MCF 10A (cell line): ENCODE data around the gene SNTA1. TPM values are rescaled to one million over a fixed set of nuclear protein-coding genes. Genes with fewer than 3 reads are reported as not detected.

ENCODE experiments used
- BruUV-seq: library from RNA; stranded (reverse); fragments of 400-500 nt; replicated peaks from 2 replicates; lab custom pipeline; 2021; lab: Mats Ljungman, UMichigan
- CTCF ChIA-PET: fragments of 300-600 bp; sonication (Branson Sonifier 250); formaldehyde crosslinking; extraction: SDS; loops from one replicate; lab custom pipeline; 2021; ENCODE audit warnings: antibody characterized with exemption, inconsistent platforms; lab: Yijun Ruan, JAX
- POLR2A ChIA-PET: fragments of 300-600, 350-650 bp; sonication (Branson Sonifier 250); formaldehyde crosslinking; extraction: SDS; loops from one replicate; lab custom pipeline; 2020; ENCODE audit warnings: antibody characterized with exemption, inconsistent platforms; lab: Yijun Ruan, JAX
- DNase-seq: peaks from one replicate; pipeline ENCODE4 v3.0.0-alpha.2; 2018; ENCODE audit not compliant: unreplicated experiment
- H3K27ac Mint-ChIP-seq: one replicate; pipeline ENCODE4 v1.8.0; 2022; ENCODE audit warnings: mild to moderate bottlenecking, low read depth, mixed read lengths; ENCODE audit not compliant: unreplicated experiment
- H3K27me3 Mint-ChIP-seq: one replicate; pipeline ENCODE4 v1.8.0; 2022; ENCODE audit warnings: mixed read lengths; ENCODE audit not compliant: insufficient read depth, unreplicated experiment
- H3K36me3 Mint-ChIP-seq: one replicate; pipeline ENCODE4 v1.8.0; 2022; ENCODE audit warnings: mild to moderate bottlenecking, moderate library complexity, mixed read lengths; ENCODE audit not compliant: insufficient read depth, unreplicated experiment
- H3K4me1 Mint-ChIP-seq: one replicate; pipeline ENCODE4 v1.8.0; 2022; ENCODE audit warnings: mixed read lengths; ENCODE audit not compliant: insufficient read depth, unreplicated experiment
- H3K4me3 Mint-ChIP-seq: one replicate; pipeline ENCODE4 v1.8.0; 2022; ENCODE audit warnings: mild to moderate bottlenecking, moderate library complexity, mixed read lengths; ENCODE audit not compliant: unreplicated experiment
- H3K9me3 Mint-ChIP-seq: one replicate; pipeline ENCODE4 v1.8.0; 2022; ENCODE audit warnings: mixed read lengths; ENCODE audit not compliant: unreplicated experiment
- intact Hi-C: fragments of 100-400 bp; cut with micrococcal nuclease; formaldehyde crosslinking; loops from 2 replicates; pipeline ENCODE4 v1.14.1; 2022
- total RNA-seq: library from RNA; stranded (reverse); gene quantifications from 2 replicates; pipeline ENCODE4 v1.2.3, GENCODE V29; 2022
- TF ChIP-seq, protein P1 (sequence below): fragments of 200-600 bp; IDR thresholded peaks from one replicate; pipeline ENCODE4 v1.8.0; 2022; ENCODE audit warnings: antibody characterized with exemption, mild to moderate bottlenecking; ENCODE audit not compliant: unreplicated experiment

Gene SNTA1
- total RNA-seq, 1 experiment from 2014 or later: 1.4 TPM

DNA sequence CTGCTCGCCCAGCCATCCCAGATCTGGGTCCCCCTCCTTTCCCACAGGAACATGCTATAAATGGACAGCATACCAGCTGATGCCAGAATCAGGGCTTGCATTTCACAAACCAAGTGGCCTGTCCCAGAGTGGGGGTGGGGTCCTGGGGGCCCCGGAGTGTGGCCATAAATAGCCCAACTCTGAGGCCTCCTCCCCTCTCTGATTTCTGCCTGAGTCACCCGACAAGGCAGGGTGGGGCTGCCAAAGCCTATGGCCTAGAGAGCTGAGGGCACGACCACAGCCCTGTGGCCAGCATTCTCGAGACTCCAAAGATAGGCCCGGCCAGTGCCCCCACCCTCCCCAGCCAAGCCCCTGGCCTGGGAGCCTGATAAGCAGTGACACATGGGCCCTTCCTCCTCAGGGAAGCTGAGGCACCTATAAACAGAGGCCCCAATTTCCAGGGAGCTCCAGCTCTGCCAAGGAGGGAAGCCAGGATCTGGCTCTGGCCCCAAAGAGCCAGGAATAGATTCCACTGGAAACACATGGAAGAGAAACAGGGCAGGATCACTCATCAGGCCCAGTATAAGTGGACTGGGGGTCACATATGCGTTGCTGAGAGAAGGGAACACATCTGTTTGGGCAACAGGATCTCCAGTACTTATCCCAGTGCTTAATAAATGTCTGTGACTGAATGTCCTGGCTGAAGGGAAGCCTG is 20.3 kb downstream of the SNTA1 start:
- Mint-ChIP-seq H3K4me3 (no peak overlapping the region), H3K27ac (peak overlapping the region; percentile 58), H3K9me3 (no peaks in the 10 kb centered on the region), H3K36me3 (no peaks in the 10 kb centered on the region), H3K27me3 (no peaks in the 10 kb centered on the region), H3K4me1 (peaks cover 12% of the 10 kb centered on the region)
- intact Hi-C loops: no loop called here
- ChIA-PET POLR2A (interaction anchor here (1.0 to 1.2 kb wide), 2 partner anchors 20 to 22 kb away, joined by 3 read pairs; partner anchors contain the start of genes CDK5RAP1 and SNTA1), CTCF (no interaction called here)
- BruUV-seq: no TSS peak
- TF ChIP-seq, protein P1, sequence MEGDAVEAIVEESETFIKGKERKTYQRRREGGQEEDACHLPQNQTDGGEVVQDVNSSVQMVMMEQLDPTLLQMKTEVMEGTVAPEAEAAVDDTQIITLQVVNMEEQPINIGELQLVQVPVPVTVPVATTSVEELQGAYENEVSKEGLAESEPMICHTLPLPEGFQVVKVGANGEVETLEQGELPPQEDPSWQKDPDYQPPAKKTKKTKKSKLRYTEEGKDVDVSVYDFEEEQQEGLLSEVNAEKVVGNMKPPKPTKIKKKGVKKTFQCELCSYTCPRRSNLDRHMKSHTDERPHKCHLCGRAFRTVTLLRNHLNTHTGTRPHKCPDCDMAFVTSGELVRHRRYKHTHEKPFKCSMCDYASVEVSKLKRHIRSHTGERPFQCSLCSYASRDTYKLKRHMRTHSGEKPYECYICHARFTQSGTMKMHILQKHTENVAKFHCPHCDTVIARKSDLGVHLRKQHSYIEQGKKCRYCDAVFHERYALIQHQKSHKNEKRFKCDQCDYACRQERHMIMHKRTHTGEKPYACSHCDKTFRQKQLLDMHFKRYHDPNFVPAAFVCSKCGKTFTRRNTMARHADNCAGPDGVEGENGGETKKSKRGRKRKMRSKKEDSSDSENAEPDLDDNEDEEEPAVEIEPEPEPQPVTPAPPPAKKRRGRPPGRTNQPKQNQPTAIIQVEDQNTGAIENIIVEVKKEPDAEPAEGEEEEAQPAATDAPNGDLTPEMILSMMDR: no peak
- peak; percentile 26 for DNase-seq

DNA sequence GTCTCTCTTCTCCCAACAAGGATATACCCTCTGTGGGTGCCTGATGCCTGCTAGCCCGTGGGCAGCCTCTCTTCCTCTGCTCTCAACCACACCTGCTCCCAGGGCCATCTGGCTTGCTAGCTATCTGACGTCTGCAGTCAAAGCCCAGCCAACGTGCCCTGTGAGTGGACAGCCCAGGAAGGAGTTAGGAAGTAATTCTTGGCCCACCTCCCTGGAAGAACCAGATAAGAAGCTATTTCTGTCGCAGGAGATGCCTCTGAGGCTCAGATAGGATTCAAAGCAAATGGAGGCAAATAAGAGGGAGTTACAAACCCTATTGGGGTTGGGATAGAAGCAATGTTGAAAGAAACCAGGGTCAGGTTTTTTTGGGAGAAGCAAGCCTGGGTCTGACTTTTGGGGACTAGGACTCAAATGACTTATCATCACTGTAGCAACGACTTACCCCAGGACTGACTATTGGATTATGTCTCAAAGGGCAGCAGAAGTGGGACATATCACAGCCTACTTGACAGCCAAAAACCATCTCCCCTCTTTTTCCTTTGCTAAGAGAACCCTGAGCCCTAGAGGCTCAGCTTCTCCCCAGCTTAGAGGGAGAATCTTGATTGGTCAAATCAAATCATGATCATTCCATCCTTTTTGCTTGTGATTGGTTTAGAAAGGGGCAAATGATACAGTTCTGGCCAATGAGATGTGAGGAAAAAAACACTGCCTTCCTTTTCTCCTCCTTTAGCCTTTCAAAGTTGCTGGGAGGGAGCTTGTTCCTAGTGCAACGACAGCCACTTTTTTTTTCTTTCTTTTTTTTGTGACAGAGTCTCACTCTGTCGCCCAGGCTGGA is 24.2 kb downstream of the SNTA1 start:
- Mint-ChIP-seq H3K36me3 (peaks cover 7% of the 10 kb centered on the region), H3K9me3 (no peaks in the 10 kb centered on the region), H3K4me1 (peaks cover 12% of the 10 kb centered on the region), H3K27ac (no peak overlapping the region), H3K4me3 (no peak overlapping the region), H3K27me3 (no peaks in the 10 kb centered on the region)
- POLR2A ChIA-PET: interaction anchor here (0.6 to 1.0 kb wide), 3 partner anchors 8 to 80 kb away, joined by 3 to 4 read pairs (median 3); no protein-coding TSS in a partner anchor
- intact Hi-C loops: no loop called here
- TF ChIP-seq, protein P1: no peak
- BruUV-seq: no TSS peak
- no peak for DNase-seq
- CTCF ChIA-PET: interaction anchor here (0.7 kb wide), 2 partner anchors 32 to 711 kb away, joined by 4 to 5 read pairs; no protein-coding TSS in a partner anchor

DNA sequence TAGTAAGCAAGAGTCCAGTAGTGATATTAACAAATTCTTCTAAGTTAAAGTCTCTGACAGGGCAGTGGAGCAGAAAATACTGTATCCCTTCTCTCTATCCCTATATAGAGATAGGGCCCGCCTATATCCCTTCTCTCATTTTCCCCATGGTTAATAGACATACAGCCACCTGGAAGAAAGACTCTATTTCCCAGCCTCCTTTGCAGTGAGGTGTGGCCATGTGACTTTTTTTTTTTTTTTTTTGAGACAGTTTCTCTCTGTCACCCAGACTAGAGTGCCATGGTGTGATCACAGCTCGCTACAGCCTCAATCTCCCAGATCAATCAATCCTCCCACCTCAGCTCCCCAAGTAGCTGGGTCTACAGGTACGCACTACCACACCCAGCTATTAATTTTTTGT is 25.5 kb downstream of the SNTA1 start:
- intact Hi-C loops: no loop called here
- no peaks in the 10 kb centered on the region for H3K9me3 Mint-ChIP-seq
- H3K27me3 Mint-ChIP-seq: no peaks in the 10 kb centered on the region

More for the DNA sequence above, 25.5 kb downstream of the SNTA1 start:
- H3K36me3 Mint-ChIP-seq: peaks cover 7% of the 10 kb centered on the region
- DNase-seq: no peak
- ChIA-PET POLR2A (no interaction called here), CTCF (no interaction called here)
- no TSS peak for BruUV-seq
- no peak overlapping the region for H3K4me3 Mint-ChIP-seq
- no peak overlapping the region for H3K27ac Mint-ChIP-seq
- H3K4me1 Mint-ChIP-seq: peaks cover 5% of the 10 kb centered on the region
- TF ChIP-seq, protein P1: no peak
